Endothelial cell of umbilical vein (primary cell): ENCODE measurements around the gene TMCO6. TPM values are rescaled to one million over a fixed set of nuclear protein-coding genes. Genes with fewer than 3 reads are reported as not detected.

ENCODE experiments used
- BruUV-seq: library from RNA; stranded (reverse); fragments of 400-500 nt; replicated peaks from 2 replicates; lab custom pipeline; 2021; lab: Mats Ljungman, UMichigan
- CTCF ChIA-PET: fragments of 300-600, 350-600 bp; sonication (Branson Sonifier 250); formaldehyde crosslinking; loops from one replicate; lab custom pipeline; 2021; ENCODE audit warnings: antibody characterized with exemption, inconsistent platforms; lab: Charles Lee
- POLR2A ChIA-PET: fragments of 300-600, 350-600 bp; sonication (Branson Sonifier 250); formaldehyde crosslinking; loops from one replicate; lab custom pipeline; 2021; ENCODE audit warnings: antibody characterized with exemption, inconsistent platforms; lab: Charles Lee
- DNase-seq: peaks from one replicate; pipeline ENCODE4 v3.0.0-alpha.2; 2011; ENCODE audit warnings: low read depth, low spot score
- FAIRE-seq: peaks from 2 replicates; lab custom pipeline; 2011; peaks lifted over from hg19 to GRCh38; lab: Jason Lieb, UNC
- H2AFZ ChIP-seq: 2 replicates; pipeline ENCODE4 v1.6.0; 2012; ENCODE audit warnings: low read depth, low read length, control low read depth, inconsistent platforms
- H3K27ac ChIP-seq: 2 replicates; pipeline ENCODE4 v1.5.1; 2011; ENCODE audit warnings: low read depth, mild to moderate bottlenecking, control low read depth, low read length, moderate library complexity; ENCODE audit not compliant: insufficient read depth
- H3K27me3 ChIP-seq, 2 experiments: 2 replicates each; pipeline versions ENCODE4 v1.6.0 to v1.6.1; 2011; ENCODE audit warnings: low read length in 2 of 2, mixed read lengths in 1 of 2; ENCODE audit not compliant: control insufficient read depth in 2 of 2, insufficient read depth in 2 of 2
- H3K36me3 ChIP-seq, 2 experiments: 2 replicates in 1 of 2; 3 replicates in 1 of 2; pipeline ENCODE4 v1.5.1; 2011; ENCODE audit warnings: low read length in 2 of 2, mild to moderate bottlenecking in 1 of 2, moderate library complexity in 1 of 2; ENCODE audit not compliant: control insufficient read depth in 2 of 2, insufficient read depth in 2 of 2; ENCODE audit errors: extremely low read depth in 1 of 2
- H3K4me1 ChIP-seq: 3 replicates; pipeline ENCODE4 v1.5.1; 2011; ENCODE audit warnings: mild to moderate bottlenecking, low read length; ENCODE audit not compliant: control insufficient read depth, insufficient read depth; ENCODE audit errors: extremely low read depth
- H3K4me2 ChIP-seq: 2 replicates; pipeline ENCODE4 v1.6.1; 2011; ENCODE audit warnings: low read length, control low read depth, mixed read lengths; ENCODE audit not compliant: insufficient read depth
- H3K4me3 ChIP-seq, 3 experiments: fragments of 200-600 bp in 1 of 3; sonication (generic), shearing (Covaris generic) in 1 of 3; replicated peaks in 1 of 3; 2 replicates each; pipeline ENCODE4 v1.5.1; 2011 to 2016; ENCODE audit warnings: control low read depth in 3 of 3, low read length in 3 of 3, mild to moderate bottlenecking in 2 of 3, inconsistent platforms in 1 of 3, low read depth in 1 of 3, moderate library complexity in 1 of 3; ENCODE audit not compliant: insufficient read depth in 1 of 3
- H3K79me2 ChIP-seq: 2 replicates; pipeline ENCODE4 v1.6.0; 2012; ENCODE audit warnings: low read length, inconsistent platforms; ENCODE audit not compliant: control insufficient read depth, insufficient read depth
- H3K9ac ChIP-seq: replicated peaks from 2 replicates; pipeline ENCODE3; 2011; ENCODE audit warnings: low read length, control low read depth; ENCODE audit not compliant: insufficient read depth; ENCODE audit errors: extremely low read depth
- H3K9me1 ChIP-seq: replicated peaks from 3 replicates; pipeline ENCODE4 v1.6.0; 2011; ENCODE audit warnings: mild to moderate bottlenecking, low read length; ENCODE audit not compliant: control insufficient read depth, insufficient read depth; ENCODE audit errors: extremely low read depth
- H3K9me3 ChIP-seq: replicated peaks from 2 replicates; pipeline ENCODE4 v1.5.1; 2012; ENCODE audit warnings: low read length, inconsistent platforms; ENCODE audit not compliant: control insufficient read depth, insufficient read depth
- H4K20me1 ChIP-seq: replicated peaks from 2 replicates; pipeline ENCODE3; 2011; ENCODE audit warnings: mild to moderate bottlenecking, low read length; ENCODE audit not compliant: control insufficient read depth, insufficient read depth; ENCODE audit errors: extremely low read depth
- CTCF ChIP-seq, 2 donors: IDR thresholded peaks; 1 replicate in 1 of 2; 2 replicates in 1 of 2; pipeline ENCODE4 v1.5.1; 2011; ENCODE audit warnings: low read length in 2 of 2, mild to moderate bottlenecking in 2 of 2, moderate library complexity in 2 of 2, control low read depth in 1 of 2, inconsistent platforms in 1 of 2, low read depth in 1 of 2; ENCODE audit not compliant: insufficient read depth in 1 of 2; ENCODE audit errors: extremely low read depth in 1 of 2
- EZH2 ChIP-seq: IDR thresholded peaks from 2 replicates; pipeline ENCODE4 v1.6.1; 2012; ENCODE audit warnings: borderline replicate concordance, low read depth, mild to moderate bottlenecking, moderate library complexity, low read length, inconsistent platforms; ENCODE audit not compliant: severe bottlenecking
- FOS ChIP-seq: IDR thresholded peaks from 2 replicates; pipeline ENCODE4 v1.6.1; 2011; ENCODE audit warnings: mild to moderate bottlenecking, low read length, moderate library complexity, borderline replicate concordance; ENCODE audit not compliant: insufficient read depth
- GATA2 ChIP-seq: IDR thresholded peaks from 2 replicates; pipeline ENCODE4 v1.7.0; 2011; ENCODE audit warnings: low read depth, mild to moderate bottlenecking, moderate library complexity, mixed read lengths, low read length; ENCODE audit not compliant: insufficient read length, insufficient read depth
- JUN ChIP-seq: IDR thresholded peaks from 2 replicates; pipeline ENCODE4 v1.6.1; 2011; ENCODE audit warnings: borderline replicate concordance, low read depth; ENCODE audit not compliant: insufficient read length, insufficient read depth
- MAX ChIP-seq: IDR thresholded peaks from 2 replicates; pipeline ENCODE4 v1.6.1; 2011; ENCODE audit not compliant: insufficient read depth, insufficient read length
- MYC ChIP-seq: IDR thresholded peaks from one replicate; pipeline ENCODE4 v1.6.1; 2011; ENCODE audit warnings: mild to moderate bottlenecking, low read depth, low read length
- POLR2A ChIP-seq: IDR thresholded peaks from 2 replicates; pipeline ENCODE4 v1.6.1; 2012; ENCODE audit warnings: low read depth, mild to moderate bottlenecking, control low read depth, low read length
- POLR2AphosphoS5 ChIP-seq: IDR thresholded peaks from 2 replicates; pipeline ENCODE4 v1.6.1; 2012; ENCODE audit warnings: low read depth, mild to moderate bottlenecking, control low read depth, low read length, moderate library complexity; ENCODE audit not compliant: insufficient read depth
- dilution Hi-C: fragments of 300-500 bp; cut with MboI; formaldehyde crosslinking; loops from one replicate; pipeline ENCODE4 v1.15.0; 2019; ENCODE audit warnings: low sequenced_read_pairs; ENCODE audit not compliant: extremely low pct_ligation_motif_present
- intact Hi-C: fragments of 100-400 bp; cut with micrococcal nuclease; formaldehyde crosslinking; loops from one replicate; pipeline ENCODE4 v1.10.0; 2022
- polyA plus RNA-seq, 4 experiments: library from polyadenylated mRNA; depleted of rRNA in 3 of 4; stranded (reverse) in 3 of 4; unstranded in 1 of 4; fragments of >200 nt; gene quantifications; 2 replicates each; pipeline versions ENCODE4 v1.2.1 to v1.2.3, GENCODE V29; 2011 to 2012; ENCODE audit warnings: missing spikeins in 1 of 4
- total RNA-seq: library from RNA; stranded (reverse); gene quantifications from 2 replicates; pipeline ENCODE4 v1.2.3, GENCODE V29; 2021

The TMCO6 gene
- total and polyA plus RNA-seq, 2 donors (not counting 3 experiments of a cell fraction or from before 2014, with no cell fraction given) = 22.0 to 23.7 TPM

GRCh38 chr5:140634103-140634502 is 5.1 kb upstream of the TMCO6 start:
- H3K27ac ChIP-seq = no peak overlapping the region
- peaks cover 0 to 3% of the 10 kb centered on the region in 2 experiments for H3K27me3 ChIP-seq
- H3K9me1 ChIP-seq = no peaks in the 10 kb centered on the region
- no peaks in the 10 kb centered on the region for H3K79me2 ChIP-seq
- H3K36me3 ChIP-seq = no peaks in the 10 kb centered on the region
- intact Hi-C loops (loop anchor here (2.0 to 10.0 kb wide), 2 partner anchors 25 to 389 kb away; no protein-coding TSS in a partner anchor), dilution Hi-C loops (no loop called here)
- POLR2A ChIA-PET = interaction anchor here (0.6 kb wide), 1 partner anchor 22 kb away, joined by 6 read pairs; no protein-coding TSS in a partner anchor
- DNase-seq = no peak
- no peak overlapping the region for H3K4me3 ChIP-seq
- no peak overlapping the region for H3K4me2 ChIP-seq
- H3K9ac ChIP-seq = no peak overlapping the region
- H3K4me1 ChIP-seq = peaks cover 18% of the 10 kb centered on the region
- CTCF ChIA-PET = interaction anchor here (0.8 to 5.4 kb wide), 14 partner anchors 45 to 270 kb away, joined by 4 to 108 read pairs (median 8); partner anchors contain the start of genes ANKHD1, APBB3, EIF4EBP3 and SLC35A4
- H3K9me3 ChIP-seq = no peaks in the 10 kb centered on the region
- no peak for FAIRE-seq
- BruUV-seq = no TSS peak
- no peak for TF ChIP-seq POLR2AphosphoS5
- no peak for TF ChIP-seq MAX
- no peak for TF ChIP-seq CTCF (IDR thresholded peaks at IDR 0.05; ENCODE audit: extremely low read depth in 1 of 2, insufficient read depth in 1 of 2, low read depth in 1 of 2, low read length in 2 of 2)
- TF ChIP-seq POLR2A = no peak
- no peak for TF ChIP-seq GATA2
- TF ChIP-seq JUN = no peak
- TF ChIP-seq MYC = no peak
- TF ChIP-seq FOS = no peak
- TF ChIP-seq EZH2 = no peak
- no peak overlapping the region for H2AFZ ChIP-seq
- no peaks in the 10 kb centered on the region for H4K20me1 ChIP-seq
